GM19351 (cell line): ENCODE measurements around the gene KLHL26.
"Not testable (repeated sequence)": the region's sequence is repeated elsewhere in the genome, so short reads cannot be mapped to it uniquely, and the experiment has no call there.

Source experiments
- ATAC-seq: cut with Tn5 transposase; IDR thresholded peaks from one replicate; pipeline ENCODE4 v1.9.1; 2021; ENCODE audit warnings: mild to moderate bottlenecking, moderate library complexity; ENCODE audit not compliant: unreplicated experiment

KLHL26 gene

DNA sequence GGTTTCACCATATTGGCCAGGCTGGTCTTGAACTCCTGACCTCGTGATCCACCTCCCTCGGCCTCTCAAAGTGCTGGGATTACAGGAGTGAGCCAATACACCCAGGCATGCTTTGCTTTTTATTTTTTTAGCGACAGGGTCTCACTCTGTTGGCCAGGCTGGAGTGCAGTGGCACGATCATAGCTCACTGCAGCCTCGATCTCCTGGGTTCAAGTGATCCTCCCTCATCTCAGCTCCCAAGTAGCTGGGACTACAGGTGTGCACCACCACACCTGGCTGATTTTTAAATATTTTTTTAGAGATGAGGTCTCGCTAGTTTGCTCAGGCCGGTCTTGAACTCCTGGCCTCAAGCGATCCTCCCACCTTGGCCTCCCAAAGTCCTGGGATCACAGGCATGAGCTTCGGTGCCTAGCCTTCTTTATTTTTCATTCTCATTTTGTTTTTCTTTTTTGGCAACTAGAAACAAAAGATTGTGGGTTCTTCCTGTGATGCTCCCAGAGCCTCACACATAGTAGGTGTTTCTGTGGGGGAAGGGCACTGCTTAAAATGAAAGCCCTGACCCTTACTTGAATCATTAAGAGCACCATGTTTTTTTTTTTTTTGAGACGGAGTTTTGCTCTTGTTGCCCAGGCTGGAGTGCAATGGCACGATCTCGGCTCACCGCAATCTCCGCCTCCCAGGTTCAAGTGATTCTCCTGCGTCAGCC is 36.0 kb upstream of the KLHL26 start:
- not testable (repeated sequence) for ATAC-seq

- ATAC-seq = no peak
Observed at GRCh38 chr19:18601875-18602274, 35.0 kb upstream of the KLHL26 start.

- no peak for ATAC-seq
Observed at GRCh38 chr19:18603255-18603957, 33.4 kb upstream of the KLHL26 start.

DNA sequence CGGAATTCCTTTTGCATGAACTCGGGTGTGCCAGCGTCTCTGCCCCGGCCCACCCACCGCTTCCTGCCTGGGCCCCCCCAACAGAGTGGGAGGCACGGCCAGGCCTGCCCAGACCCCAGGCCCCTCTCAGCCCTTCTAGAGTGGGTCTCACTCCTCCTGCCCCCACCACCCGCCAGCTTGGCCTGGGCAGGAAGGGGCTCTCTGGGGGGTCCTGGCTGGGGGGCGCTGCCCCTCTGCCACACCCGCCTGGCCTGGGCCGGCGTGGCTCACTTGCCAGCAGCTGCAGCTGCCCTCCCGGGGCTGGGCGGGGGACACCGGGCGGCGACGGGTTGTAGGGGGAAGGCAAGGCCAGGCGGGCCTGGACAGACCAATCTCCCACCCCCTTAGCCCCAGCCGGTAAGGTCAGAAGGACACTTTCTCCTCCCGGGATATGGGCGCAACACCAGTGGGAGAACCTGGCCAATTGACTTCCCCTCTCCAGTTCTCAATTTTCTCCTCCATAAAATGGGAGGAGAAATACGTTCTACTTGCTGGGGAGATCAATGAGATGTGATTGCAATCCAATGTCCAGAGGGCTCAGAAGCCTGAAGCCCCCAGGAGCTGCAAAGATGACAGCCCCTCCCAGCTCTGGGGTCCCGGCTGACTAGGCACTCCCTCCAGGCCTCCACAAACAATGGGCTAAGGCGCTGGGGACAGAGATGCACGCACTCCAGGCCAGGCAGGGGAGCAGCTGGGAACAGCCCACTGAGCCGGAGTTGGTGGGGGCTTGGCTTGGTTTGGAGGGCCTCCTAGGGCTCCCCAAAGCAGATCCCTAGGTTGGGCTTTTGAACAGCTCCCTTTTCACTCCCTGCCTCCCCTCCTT is 32.6 kb upstream of the KLHL26 start:
- ATAC-seq = no peak

- no peak for ATAC-seq
Observed at GRCh38 chr19:18604820-18605159, 32.0 kb upstream of the KLHL26 start.

DNA sequence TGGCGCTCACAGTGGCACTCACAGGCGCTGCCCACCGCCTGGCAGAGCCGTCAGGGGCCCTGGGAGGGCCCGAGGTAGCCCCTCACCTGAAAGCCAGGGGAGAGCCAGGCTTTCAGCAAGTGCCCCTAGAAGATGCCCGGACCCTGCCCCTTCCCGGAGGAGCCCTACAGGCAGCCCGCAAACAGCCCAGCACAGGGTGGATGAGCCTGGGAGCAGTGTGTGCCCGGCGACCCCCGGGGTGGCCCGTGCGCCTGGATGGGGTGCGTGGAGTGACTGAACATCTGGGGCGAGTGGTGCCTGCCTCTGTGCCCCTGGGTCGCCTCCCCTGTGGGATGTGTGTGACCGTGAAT is 31.7 kb upstream of the KLHL26 start:
- ATAC-seq = no peak

- no peak for ATAC-seq
Observed at GRCh38 chr19:18605546-18606280, 31.1 kb upstream of the KLHL26 start.

DNA sequence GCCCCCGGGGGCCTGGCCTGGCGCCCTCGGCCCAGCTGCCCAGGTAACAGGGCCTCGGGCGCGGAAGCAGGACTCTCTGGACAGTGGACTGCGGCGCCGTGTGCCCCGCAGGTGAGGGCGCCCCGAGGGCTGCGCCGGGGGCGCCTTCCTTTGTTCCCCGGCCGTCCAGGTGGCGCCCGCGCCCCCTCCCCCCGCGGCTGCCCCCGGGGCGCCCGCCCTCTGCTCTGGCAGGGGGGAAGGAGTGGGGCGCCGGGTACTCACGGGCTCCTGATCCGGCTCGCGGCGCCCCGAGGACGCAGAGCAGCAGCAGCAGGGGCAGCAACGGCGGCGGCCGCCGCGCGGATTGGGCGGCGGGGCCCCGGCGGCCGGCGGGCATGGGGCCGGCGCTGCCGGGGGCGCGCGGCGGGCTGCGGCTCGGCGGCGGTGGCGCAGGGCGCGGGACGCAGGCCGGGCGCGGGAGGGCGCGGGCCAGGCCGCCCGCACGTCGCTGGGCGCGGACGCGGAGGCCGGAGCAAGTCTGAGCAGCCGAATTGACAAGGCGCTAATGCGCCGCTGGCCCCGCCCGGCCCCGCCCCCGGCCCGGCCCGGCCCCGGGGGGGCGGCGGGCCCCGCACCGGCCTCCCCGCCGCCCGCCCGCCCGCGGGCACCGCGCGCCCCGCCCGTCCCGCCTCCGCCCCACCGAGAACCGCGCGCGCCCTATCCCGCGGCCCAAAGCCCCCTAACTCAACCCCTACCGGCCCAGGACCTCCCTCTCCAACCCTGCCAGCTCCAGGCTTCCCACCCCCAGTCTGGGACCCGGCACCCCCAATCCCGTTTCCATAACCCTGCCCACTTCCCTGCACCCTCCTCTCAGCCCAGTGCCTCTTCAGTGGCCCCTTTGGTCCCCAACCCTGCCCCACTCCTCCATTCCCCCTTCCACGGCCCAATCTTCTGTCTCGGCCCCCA is 30.3 kb upstream of the KLHL26 start, which contains the start of gene CRLF1:
CRLF1 (minus strand) TSS at position 519 of the 945 bp plus-strand sequence; CDS start at position 376, 143 bp downstream.
- no peak for ATAC-seq

DNA sequence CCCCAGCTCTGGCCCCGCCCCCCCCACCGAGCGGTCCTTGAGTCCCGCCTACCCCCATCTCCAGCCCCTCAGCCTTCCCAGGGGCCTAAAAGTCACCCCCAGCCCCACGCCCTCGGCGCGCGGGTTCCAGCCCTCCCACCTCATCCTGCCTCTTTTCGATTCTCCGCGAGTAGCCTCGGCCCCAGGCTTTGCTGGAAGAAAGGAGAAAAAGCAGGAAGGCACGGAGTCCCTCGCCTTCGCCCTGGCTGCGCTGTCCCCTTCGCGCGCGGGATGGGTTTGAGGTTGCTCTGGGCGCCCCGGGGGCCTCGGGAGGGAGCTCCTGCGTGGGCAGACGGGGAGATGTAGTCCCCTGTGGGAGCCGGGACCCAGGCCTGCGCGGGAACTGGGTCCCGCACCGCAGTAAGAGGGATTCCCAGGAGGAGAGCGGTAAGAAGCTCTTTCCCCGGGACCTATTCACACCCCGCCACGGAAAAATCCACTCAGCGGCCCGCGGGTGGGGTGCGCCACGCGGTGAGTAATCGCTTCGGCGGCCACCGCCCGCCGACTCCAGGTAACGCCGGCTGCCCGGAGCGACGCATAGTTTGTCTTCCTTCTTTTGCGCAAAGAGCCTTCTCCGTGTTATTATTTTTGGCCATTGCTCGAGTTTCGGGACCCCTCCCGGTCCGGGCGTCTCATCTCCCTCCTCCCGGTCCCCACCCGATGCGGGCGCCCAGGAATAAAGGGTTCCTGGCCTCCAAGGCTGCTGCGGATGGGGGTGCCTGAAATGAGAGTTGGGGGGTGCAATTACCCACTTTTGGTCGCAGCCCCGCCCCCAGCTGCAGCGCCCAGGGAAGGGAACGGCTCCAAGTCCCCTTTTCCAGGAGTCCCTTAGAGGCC is 29.4 kb upstream of the KLHL26 start:
- ATAC-seq = no peak

DNA sequence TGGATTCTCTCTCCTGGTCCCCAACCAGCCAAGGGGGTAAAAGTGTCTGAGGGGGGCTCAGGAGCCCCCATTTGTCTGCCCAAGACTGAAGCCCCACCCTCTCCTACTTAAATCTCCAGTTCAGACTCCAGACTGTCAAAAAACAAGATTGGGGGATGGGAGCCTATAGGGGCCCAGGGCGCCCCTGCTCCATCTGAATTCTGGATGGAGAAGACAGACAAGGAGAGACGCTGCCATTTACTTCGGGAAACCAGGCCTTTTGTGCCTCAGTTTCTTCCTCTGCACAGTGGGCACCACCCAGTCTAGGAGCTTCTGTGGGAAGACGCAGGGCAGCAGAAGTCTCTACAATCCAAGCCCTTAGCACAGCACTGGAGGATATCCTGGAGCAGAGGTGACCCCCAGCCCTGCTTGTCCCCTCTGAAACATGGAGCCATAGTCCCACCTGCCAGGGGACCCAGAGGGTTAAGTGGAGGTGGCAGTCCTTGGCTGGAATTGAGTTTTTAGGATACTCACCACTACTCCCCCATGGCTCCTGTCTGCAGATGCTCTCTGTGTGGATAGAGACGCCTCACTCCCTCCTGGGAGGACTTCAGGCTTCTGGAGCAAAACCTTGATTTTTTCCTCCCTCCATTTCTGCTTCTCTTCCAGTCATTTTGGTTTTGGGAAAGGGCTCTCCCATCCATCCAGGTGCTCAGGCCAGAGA is 28.6 kb upstream of the KLHL26 start:
- ATAC-seq = no peak

GRCh38 chr19:18608805-18609716 is 27.8 kb upstream of the KLHL26 start:
- ATAC-seq = no peak

DNA sequence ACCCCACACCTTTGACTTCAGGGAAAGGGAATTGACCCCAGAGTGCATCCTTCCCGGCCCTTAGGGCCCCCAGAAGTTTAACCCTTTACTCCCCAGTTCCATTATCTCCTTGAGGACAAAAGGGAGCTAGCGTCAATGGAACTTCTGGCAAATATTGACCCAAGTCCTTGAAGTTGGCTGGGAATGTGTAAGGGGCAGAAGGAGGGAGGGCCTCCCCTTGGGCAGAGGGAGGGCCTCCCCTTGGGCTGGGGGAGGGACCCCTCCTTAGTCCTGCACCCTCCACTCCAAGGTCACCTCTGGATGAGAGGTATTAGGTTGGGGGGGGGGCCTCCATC is 27.1 kb upstream of the KLHL26 start:
- ATAC-seq = no peak

- ATAC-seq = no peak
Observed at GRCh38 chr19:18610245-18610555, 26.6 kb upstream of the KLHL26 start.

- no peak for ATAC-seq
Observed at GRCh38 chr19:18610556-18611326, 26.1 kb upstream of the KLHL26 start.

DNA sequence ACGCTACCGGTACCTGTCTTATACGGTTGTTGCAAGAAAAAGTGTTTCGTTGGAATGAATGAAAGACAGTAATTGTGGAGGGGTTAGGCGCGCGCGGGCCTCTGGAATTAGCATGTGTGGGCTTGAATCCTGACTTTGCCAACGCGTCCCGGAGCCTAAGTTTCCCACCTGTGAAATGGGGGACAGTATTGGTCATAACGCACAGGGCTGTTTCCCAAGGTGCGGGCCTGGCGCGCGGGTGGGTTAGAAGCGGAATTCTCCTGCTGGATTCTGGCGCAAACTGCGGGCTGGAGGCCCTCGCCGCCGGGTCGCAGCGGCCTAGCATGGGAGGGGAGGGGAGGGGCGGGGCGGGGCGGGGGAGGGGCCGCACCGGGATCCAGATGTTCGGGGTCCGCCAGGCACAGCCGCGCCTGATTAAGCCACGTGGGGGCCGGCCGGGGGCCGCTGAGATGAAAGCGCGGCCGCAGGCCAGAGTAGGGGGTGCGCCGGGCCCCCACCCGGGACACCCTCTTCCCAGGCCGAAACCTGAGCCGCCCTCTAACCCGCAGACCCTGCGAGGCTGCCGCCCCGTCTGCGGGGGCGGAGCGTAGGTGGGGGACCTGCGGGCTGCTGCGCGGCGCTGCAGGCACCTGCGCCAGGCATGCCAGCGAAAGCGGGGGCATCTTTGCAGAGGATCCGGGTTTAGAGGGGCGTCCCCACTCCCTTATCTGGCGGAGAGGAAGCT is 25.3 kb upstream of the KLHL26 start:
- ATAC-seq = no peak

GRCh38 chr19:18612051-18612771 is 24.6 kb upstream of the KLHL26 start:
- ATAC-seq = no peak
